ENCODE measurements around the gene EIF4E3.

DNA sequence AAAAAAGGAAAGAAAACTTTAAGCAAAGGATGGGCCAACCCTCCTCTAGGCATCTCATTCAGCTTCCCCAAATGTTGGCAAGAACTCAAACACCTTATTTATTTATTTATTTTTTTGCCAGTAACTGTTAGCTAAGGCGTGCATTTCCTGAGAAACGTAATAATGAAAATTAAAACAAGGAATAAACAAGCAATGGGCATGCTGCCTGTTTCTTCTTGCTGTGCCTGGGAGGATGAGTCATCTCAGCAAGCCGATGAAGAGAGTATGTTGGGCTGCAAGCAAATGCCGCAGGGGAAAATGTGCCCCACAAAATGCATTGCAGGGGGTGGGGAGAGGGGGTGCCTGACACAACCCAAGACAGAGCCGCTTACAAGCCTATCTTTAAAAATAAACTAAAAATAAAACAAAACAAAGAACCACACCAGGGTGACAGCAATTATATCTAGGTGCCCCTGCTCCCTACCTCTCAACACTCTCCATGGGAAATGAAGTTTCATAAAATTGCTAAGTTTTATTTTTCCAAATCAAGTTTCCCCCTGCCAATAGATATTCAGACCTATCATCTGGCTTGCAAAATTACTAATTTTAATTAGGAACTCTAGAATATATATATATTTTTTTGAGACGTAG is 40.3 kb downstream of the EIF4E3 start:
- TF ChIP-seq ZBTB21 (CRISPR knock-in tag; IDR thresholded peaks at IDR 0.05), result no peak
- TF ChIP-seq, protein P1, sequence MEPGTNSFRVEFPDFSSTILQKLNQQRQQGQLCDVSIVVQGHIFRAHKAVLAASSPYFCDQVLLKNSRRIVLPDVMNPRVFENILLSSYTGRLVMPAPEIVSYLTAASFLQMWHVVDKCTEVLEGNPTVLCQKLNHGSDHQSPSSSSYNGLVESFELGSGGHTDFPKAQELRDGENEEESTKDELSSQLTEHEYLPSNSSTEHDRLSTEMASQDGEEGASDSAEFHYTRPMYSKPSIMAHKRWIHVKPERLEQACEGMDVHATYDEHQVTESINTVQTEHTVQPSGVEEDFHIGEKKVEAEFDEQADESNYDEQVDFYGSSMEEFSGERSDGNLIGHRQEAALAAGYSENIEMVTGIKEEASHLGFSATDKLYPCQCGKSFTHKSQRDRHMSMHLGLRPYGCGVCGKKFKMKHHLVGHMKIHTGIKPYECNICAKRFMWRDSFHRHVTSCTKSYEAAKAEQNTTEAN (CRISPR knock-in tag; conservative IDR thresholded peaks at IDR 0.05), result no peak
- TF ChIP-seq POLR2A (IDR thresholded peaks at IDR 0.05; ENCODE audit: insufficient read depth in 1 of 2, low read depth in 2 of 2, low read length in 2 of 2), result no peak
- no peak for TF ChIP-seq ERF (CRISPR knock-in tag; IDR thresholded peaks at IDR 0.05)
- no peak for TF ChIP-seq SRF (IDR thresholded peaks at IDR 0.05; ENCODE audit: low read depth, low read length)
- TF ChIP-seq GABPA (IDR thresholded peaks at IDR 0.05; ENCODE audit: low read depth, low read length), result no peak
- TF ChIP-seq GABPA (CRISPR knock-in tag; IDR thresholded peaks at IDR 0.05; ENCODE audit: low read depth), result no peak
- TF ChIP-seq HOXA9 (CRISPR knock-in tag; IDR thresholded peaks at IDR 0.05; ENCODE audit: borderline replicate concordance), result no peak
- TF ChIP-seq KDM1A (CRISPR knock-in tag; IDR thresholded peaks at IDR 0.05), result no peak
- TF ChIP-seq TCF12 (IDR thresholded peaks at IDR 0.05), result no peak
- no peak for TF ChIP-seq TCF12 (CRISPR knock-in tag; IDR thresholded peaks at IDR 0.05)
- TF ChIP-seq XRCC5 (optimal IDR thresholded peaks at IDR 0.05; ENCODE audit: low read length), result no peak

Measured in HepG2 (cell line).